SK-N-SH (cell line): ENCODE measurements around the gene AKAP6. TPM values are rescaled to one million over a fixed set of nuclear protein-coding genes. Genes with fewer than 3 reads are reported as not detected.

Source experiments
- CTCF ChIA-PET: fragments of 300-600, 350-600 bp; formaldehyde crosslinking; extraction: SDS; loops from one replicate; lab custom pipeline; 2021; lab: Yijun Ruan, JAX
- POLR2A ChIA-PET: fragments of 350-600 bp; sonication (Branson Sonifier 250); formaldehyde crosslinking; extraction: SDS; loops from one replicate; lab custom pipeline; 2020; ENCODE audit warnings: antibody characterized with exemption, inconsistent platforms; lab: Yijun Ruan, JAX
- DNase-seq: peaks from one replicate; pipeline ENCODE4 v3.0.0; 2012
- H2AFZ ChIP-seq: fragments of 200-600 bp; sonication (generic); 2 replicates; pipeline ENCODE4 v1.8.1; 2016; ENCODE audit warnings: antibody characterized with exemption, mild to moderate bottlenecking, low read depth
- H3F3A ChIP-seq: fragments of 200-600 bp; sonication (generic); replicated peaks from 2 replicates; pipeline ENCODE3; 2016; ENCODE audit warnings: antibody characterized with exemption, mild to moderate bottlenecking; ENCODE audit not compliant: insufficient read depth
- H3K27ac ChIP-seq, 2 experiments: fragments of 200-500 bp in 1 of 2; fragments of 200-600 bp in 1 of 2; sonication (Bioruptor generic) in 1 of 2; sonication (generic), shearing (Covaris generic) in 1 of 2; 2 replicates each; pipeline versions ENCODE4 v1.5.1 to v1.6.1; 2014 to 2016; ENCODE audit warnings: low read depth in 2 of 2, inconsistent platforms in 1 of 2, low read length in 1 of 2, mild to moderate bottlenecking in 1 of 2, mixed read lengths in 1 of 2
- H3K27me3 ChIP-seq: fragments of 200-600 bp; sonication (generic), shearing (Covaris generic); 2 replicates; pipeline ENCODE4 v1.6.1; 2016; ENCODE audit warnings: mixed run types; ENCODE audit not compliant: insufficient read depth
- H3K36me3 ChIP-seq, 2 experiments: fragments of 200-500 bp in 1 of 2; fragments of 200-600 bp in 1 of 2; sonication (Bioruptor generic) in 1 of 2; sonication (generic) in 1 of 2; replicated peaks in 1 of 2; 2 replicates each; pipeline versions ENCODE3 to v1.5.1; 2014 to 2016; ENCODE audit warnings: low read length in 1 of 2, mild to moderate bottlenecking in 1 of 2; ENCODE audit not compliant: insufficient read depth in 2 of 2, control insufficient read depth in 1 of 2
- H3K4me1 ChIP-seq, 2 experiments: fragments of 200-500 bp in 1 of 2; fragments of 200-600 bp in 1 of 2; sonication (Bioruptor generic) in 1 of 2; sonication (generic), shearing (Covaris generic) in 1 of 2; 2 replicates each; pipeline versions ENCODE4 v1.5.1 to v1.6.1; 2014 to 2016; ENCODE audit warnings: low read depth in 1 of 2, low read length in 1 of 2, mixed run types in 1 of 2; ENCODE audit not compliant: insufficient read depth in 2 of 2, control insufficient read depth in 1 of 2
- H3K4me2 ChIP-seq: fragments of 200-600 bp; sonication (generic), shearing (Covaris generic); 2 replicates; pipeline ENCODE4 v1.6.1; 2017; ENCODE audit warnings: mixed run types
- H3K4me3 ChIP-seq, 2 experiments: fragments of 200-500 bp in 1 of 2; fragments of 200-600 bp in 1 of 2; sonication (Bioruptor generic) in 1 of 2; sonication (generic), shearing (Covaris generic) in 1 of 2; 2 replicates each; pipeline versions ENCODE4 v1.5.1 to v1.8.1; 2014 to 2016; ENCODE audit warnings: low read depth in 2 of 2, inconsistent platforms in 1 of 2, low read length in 1 of 2, mild to moderate bottlenecking in 1 of 2, mixed read lengths in 1 of 2, moderate library complexity in 1 of 2
- H3K79me2 ChIP-seq: fragments of 200-600 bp; sonication (generic); 2 replicates; pipeline ENCODE4 v1.8.1; 2017; ENCODE audit warnings: mild to moderate bottlenecking; ENCODE audit not compliant: insufficient read depth
- H3K9ac ChIP-seq: fragments of 200-600 bp; sonication (generic); 2 replicates; pipeline ENCODE4 v1.6.1; 2017; ENCODE audit warnings: mixed run types
- H3K9me2 ChIP-seq: fragments of 200-600 bp; sonication (generic); 2 replicates; pipeline ENCODE4 v1.6.1; 2017; ENCODE audit warnings: mixed run types
- H3K9me3 ChIP-seq: fragments of 200-600 bp; sonication (generic); 2 replicates; pipeline ENCODE4 v1.6.1; 2017; ENCODE audit warnings: mixed run types, mild to moderate bottlenecking, moderate library complexity
- H4K20me1 ChIP-seq: fragments of 200-600 bp; sonication (generic); 2 replicates; pipeline ENCODE4 v1.6.1; 2017; ENCODE audit warnings: mild to moderate bottlenecking, mixed run types; ENCODE audit not compliant: insufficient read depth
- CTCF ChIP-seq: fragments of 200-600 bp; sonication (generic); IDR thresholded peaks from 2 replicates; pipeline ENCODE4 v1.6.1; 2017; ENCODE audit warnings: antibody characterized with exemption, mild to moderate bottlenecking, moderate library complexity
- EP300 ChIP-seq, 2 experiments: IDR thresholded peaks; 2 replicates each; pipeline versions ENCODE4 v1.4.0 to v1.6.1; 2012; ENCODE audit warnings: borderline replicate concordance in 1 of 2, low read depth in 1 of 2, low read length in 1 of 2
- EZH2phosphoT487 ChIP-seq: fragments of 200-600 bp; sonication (generic); IDR thresholded peaks from 2 replicates; pipeline ENCODE4 v1.6.1; 2017; ENCODE audit warnings: low read depth, mixed run types, mild to moderate bottlenecking, antibody characterized with exemption, moderate library complexity, borderline replicate concordance
- FOXJ3 ChIP-seq: sonication (generic); formaldehyde crosslinking; IDR thresholded peaks from 2 replicates; pipeline ENCODE4 v1.5.1; 2020; ENCODE audit warnings: mild to moderate bottlenecking, missing genetic modification reagents
- GABPA ChIP-seq: IDR thresholded peaks from 2 replicates; pipeline ENCODE4 v1.4.0; 2012; ENCODE audit warnings: low read depth, mild to moderate bottlenecking
- GATA2 ChIP-seq: sonication (generic); formaldehyde crosslinking; IDR thresholded peaks from 2 replicates; pipeline ENCODE4 v1.5.0; 2020; ENCODE audit warnings: mild to moderate bottlenecking, missing genetic modification reagents
- IRF3 ChIP-seq: fragments of 150-350 bp; IDR thresholded peaks from 2 replicates; pipeline ENCODE4 v1.6.1; 2016; ENCODE audit warnings: mild to moderate bottlenecking, low read depth, low read length
- JUND ChIP-seq: IDR thresholded peaks from 2 replicates; pipeline ENCODE4 v1.4.0; 2012
- MAX ChIP-seq: IDR thresholded peaks from 2 replicates; pipeline ENCODE4 v1.4.0; 2012; ENCODE audit warnings: low read depth
- MEF2A ChIP-seq: IDR thresholded peaks from 2 replicates; pipeline ENCODE4 v1.4.0; 2012; ENCODE audit warnings: low read depth, borderline replicate concordance
- MXI1 ChIP-seq: IDR thresholded peaks from 2 replicates; pipeline ENCODE4 v1.6.1; 2012; ENCODE audit warnings: mild to moderate bottlenecking, low read depth, low read length, improper control_type of control experiment
- NFIC ChIP-seq: IDR thresholded peaks from 2 replicates; pipeline ENCODE4 v1.4.0; 2012; ENCODE audit warnings: borderline replicate concordance
- NRF1 ChIP-seq: IDR thresholded peaks from 2 replicates; pipeline ENCODE4 v1.6.1; 2012; ENCODE audit warnings: low read depth, mild to moderate bottlenecking, low read length
- POLR2AphosphoS5 ChIP-seq: IDR thresholded peaks from 2 replicates; pipeline ENCODE4 v1.6.1; 2012; ENCODE audit warnings: low read depth, low read length
- RAD21 ChIP-seq: IDR thresholded peaks from 2 replicates; pipeline ENCODE4 v1.6.1; 2012; ENCODE audit warnings: mild to moderate bottlenecking, low read length
- RCOR1 ChIP-seq: fragments of 150-350 bp; IDR thresholded peaks from 2 replicates; pipeline ENCODE4 v1.6.1; 2017; ENCODE audit warnings: antibody characterized with exemption, low read length
- REST ChIP-seq: IDR thresholded peaks from 2 replicates; pipeline ENCODE4 v1.6.1; 2012; ENCODE audit warnings: mild to moderate bottlenecking, low read depth, low read length, moderate library complexity
- RFX5 ChIP-seq: IDR thresholded peaks from 2 replicates; pipeline ENCODE4 v1.6.1; 2012; ENCODE audit warnings: mild to moderate bottlenecking, improper control_type of control experiment, low read length
- SIN3A ChIP-seq: IDR thresholded peaks from 2 replicates; pipeline ENCODE4 v1.6.1; 2012; ENCODE audit warnings: low read depth, mild to moderate bottlenecking, low read length, moderate library complexity, borderline replicate concordance
- SMC3 ChIP-seq: IDR thresholded peaks from 2 replicates; pipeline ENCODE4 v1.6.1; 2012; ENCODE audit warnings: low read depth, low read length, improper control_type of control experiment
- TCF12 ChIP-seq: IDR thresholded peaks from 2 replicates; pipeline ENCODE4 v1.4.0; 2012
- TEAD4 ChIP-seq: IDR thresholded peaks from 2 replicates; pipeline ENCODE4 v1.4.0; 2012; ENCODE audit warnings: mild to moderate bottlenecking, borderline replicate concordance; ENCODE audit not compliant: insufficient read depth
- WGBS: methylation state at CpG from one replicate; pipeline ENCODE4 v1.1.6; 2017; ENCODE audit warnings: low lambda C conversion rate; 5-methylcytosine and 5-hydroxymethylcytosine counted together
- polyA plus RNA-seq, 3 experiments: library from polyadenylated mRNA; depleted of rRNA; stranded (reverse); fragments of >200 nt; gene quantifications; 2 replicates each; pipeline ENCODE4 v1.2.3, GENCODE V29; 2012

AKAP6 gene
- polyA plus RNA-seq, 1 of the 3 experiments (the other 2 are of a cell fraction) = 1.7 TPM

- Histone ChIP-seq H3K4me2 (no peak overlapping the region), H2AFZ (no peak overlapping the region), H3F3A (no peaks in the 10 kb centered on the region), H3K79me2 (no peaks in the 10 kb centered on the region), H3K9me3 (no peaks in the 10 kb centered on the region), H3K9me2 (no peaks in the 10 kb centered on the region), H3K4me1 (peaks cover 0 to 7% of the 10 kb centered on the region in 2 experiments; a peak in 3 of 4 replicates), H3K27me3 (no peaks in the 10 kb centered on the region), H3K4me3 (no peak overlapping the region), H4K20me1 (no peaks in the 10 kb centered on the region), H3K9ac (no peak overlapping the region), H3K36me3 (no peaks in the 10 kb centered on the region), H3K27ac (no peak overlapping the region)
- ChIA-PET POLR2A (no interaction called here), CTCF (interaction anchor here (0.7 to 3.6 kb wide), 18 partner anchors 10 to 871 kb away, joined by 3 to 58 read pairs (median 4); no protein-coding TSS in a partner anchor)
- 89% methylated on average over 2 of the region's 2 CpGs for WGBS
- no peak for DNase-seq
- TF ChIP-seq MXI1 (no peak), JUND (no peak), TCF12 (no peak), GATA2 (no peak), POLR2AphosphoS5 (no peak), MEF2A (no peak), RFX5 (no peak), GABPA (no peak), RCOR1 (no peak), SIN3A (no peak), NFIC (no peak), IRF3 (no peak), NRF1 (no peak), TEAD4 (no peak)
- TF ChIP-seq, all 33 proteins: peak for 0
Measured at GRCh38 chr14:32381869-32382268, 52.8 kb downstream of the AKAP6 start.

GRCh38 chr14:32382704-32383103 lies 53.6 kb downstream of the AKAP6 start:
- Histone ChIP-seq H3K9me3 (no peaks in the 10 kb centered on the region), H3K4me1 (peaks cover 0 to 1% of the 10 kb centered on the region in 2 experiments; a peak in 1 of 4 replicates), H4K20me1 (no peaks in the 10 kb centered on the region), H3K4me3 (no peak overlapping the region), H3K79me2 (no peaks in the 10 kb centered on the region), H3F3A (no peaks in the 10 kb centered on the region), H3K27me3 (no peaks in the 10 kb centered on the region), H2AFZ (0 out of 2 replicates have a peak overlapping the region, but pooled peaks have one; percentile 11), H3K9me2 (no peaks in the 10 kb centered on the region), H3K27ac (no peak overlapping the region), H3K36me3 (no peaks in the 10 kb centered on the region), H3K4me2 (no peak overlapping the region), H3K9ac (no peak overlapping the region)
- WGBS = 100% methylated on average over 1 of the region's 1 CpG
- POLR2A ChIA-PET = no interaction called here
- CTCF ChIA-PET = interaction anchor here (0.5 to 3.6 kb wide), 34 partner anchors 9 to 872 kb away, joined by 3 to 58 read pairs (median 4); partner anchors contain the start of gene ARHGAP5
- DNase-seq = peak; percentile 34
- TF ChIP-seq CTCF = peak; percentile 72
- TF ChIP-seq NFIC = no peak
- no peak for TF ChIP-seq MXI1
- no peak for TF ChIP-seq EZH2phosphoT487
- TF ChIP-seq REST = no peak
- TF ChIP-seq JUND = no peak
- TF ChIP-seq RAD21 = peak; percentile 88
- no peak for TF ChIP-seq MAX
- no peak for TF ChIP-seq FOXJ3 (CRISPR knock-in tag)
- TF ChIP-seq EP300 (IDR thresholded peaks at IDR 0.05; ENCODE audit: borderline replicate concordance in 1 of 2, low read depth in 1 of 2, low read length in 1 of 2) = no peak
- TF ChIP-seq SMC3 = peak; percentile 82
- TF ChIP-seq NRF1 = no peak
- TF ChIP-seq SIN3A = no peak
